Lower leg skin (tissue), 4 donors: Measurements from ENCODE around the gene SYVN1. TPM values are rescaled to one million over a fixed set of nuclear protein-coding genes. Genes with fewer than 3 reads are reported as not detected.

Experiments
- DNase-seq, 2 donors: peaks; one replicate each; pipeline ENCODE4 v3.0.0-alpha.2; 2019; ENCODE audit warnings: low spot score in 2 of 2
- H3K4me3 ChIP-seq: fragments of 200-600 bp; sonication (generic); 2 replicates; pipeline ENCODE4 v1.5.1; 2017; ENCODE audit warnings: mild to moderate bottlenecking, low read depth; ENCODE audit not compliant: poor library complexity, severe bottlenecking
- CTCF ChIP-seq, 3 donors: fragments of 450-650 bp; IDR thresholded peaks; one replicate each; pipeline ENCODE4 v1.5.1; 2016; ENCODE audit warnings: antibody characterized with exemption in 3 of 3, mild to moderate bottlenecking in 3 of 3, moderate library complexity in 2 of 3
- POLR2A ChIP-seq, 2 donors: fragments of 450-650 bp; IDR thresholded peaks; one replicate each; pipeline ENCODE4 v1.6.1; 2016 to 2017; ENCODE audit warnings: antibody characterized with exemption in 2 of 2, mild to moderate bottlenecking in 1 of 2, moderate library complexity in 1 of 2
- WGBS, 2 donors: methylation state at CpG; one replicate each; pipeline ENCODE4 v1.1.5; 2018; 5-methylcytosine and 5-hydroxymethylcytosine counted together
- intact Hi-C: fragments of 100-400 bp; cut with DNase I; formaldehyde crosslinking; loops from one replicate; pipeline ENCODE4 v1.15.0; 2023; ENCODE audit warnings: low total_unique reads
- total RNA-seq, 4 donors: library from RNA; depleted of rRNA; stranded (reverse); fragments of >200 nt; gene quantifications; one replicate each; pipeline ENCODE4 v1.1.0, GENCODE V29; 2016

SYVN1 gene
- total RNA-seq, 4 donors from 2014 or later: 21.9 to 60.3 (median 47.8) TPM

- no peak overlapping the region for H3K4me3 ChIP-seq
- DNase-seq: no peak
- WGBS, 2 donors: 85 to 87% methylated on average over 6 of the region's 6 CpGs
- intact Hi-C loops: no loop called here
- no peak for TF ChIP-seq CTCF (IDR thresholded peaks at IDR 0.05)
- no peak for TF ChIP-seq POLR2A (IDR thresholded peaks at IDR 0.05)
These were observed 2.5 kb downstream of the SYVN1 start for GRCh38 chr11:65131895-65132237.

GRCh38 chr11:65131417-65131776 lies 2.9 kb downstream of the SYVN1 start:
- H3K4me3 ChIP-seq: no peak overlapping the region
- intact Hi-C loops: no loop called here
- no peak for DNase-seq
- WGBS, 2 donors: 85% methylated on average over 3 of the region's 3 CpGs
- TF ChIP-seq CTCF (IDR thresholded peaks at IDR 0.05) (no peak), POLR2A (IDR thresholded peaks at IDR 0.05) (no peak)

- no peak for TF ChIP-seq POLR2A (IDR thresholded peaks at IDR 0.05)
- TF ChIP-seq CTCF (IDR thresholded peaks at IDR 0.05): no peak
- no peak for DNase-seq
- WGBS, 2 donors: 86 to 92% methylated on average over 19 of the region's 19 CpGs
- intact Hi-C loops: no loop called here
- no peak overlapping the region for H3K4me3 ChIP-seq
These were observed 3.5 kb downstream of the SYVN1 start for GRCh38 chr11:65130631-65131416.

GRCh38 chr11:65129649-65130441 lies 4.5 kb downstream of the SYVN1 start:
- 80 to 85% methylated on average over 6 to 13 of the region's 13 CpGs for WGBS, 2 donors

More at GRCh38 chr11:65129649-65130441, 4.5 kb downstream of the SYVN1 start:
- H3K4me3 ChIP-seq: no peak overlapping the region
- intact Hi-C loops: no loop called here
- DNase-seq: no peak
- TF ChIP-seq POLR2A (IDR thresholded peaks at IDR 0.05): no peak
- no peak for TF ChIP-seq CTCF (IDR thresholded peaks at IDR 0.05)
